H54 (cell line): ENCODE results near the gene THBS3.
A peak's percentile ranks its signal among the peaks of the same experiment; 100 is the strongest.
"Not testable (repeated sequence)": the region's sequence is repeated elsewhere in the genome, so short reads cannot be mapped to it uniquely, and the experiment has no call there.

Experiments
- DNase-seq: peaks from one replicate; pipeline ENCODE4 v3.0.0; 2011; ENCODE audit warnings: low spot score, mixed read lengths; ENCODE audit not compliant: insufficient read length
- FAIRE-seq: peaks from 3 replicates; lab custom pipeline; 2011; peaks lifted over from hg19 to GRCh38; lab: Jason Lieb, UNC
- POLR2A ChIP-seq: IDR thresholded peaks from 2 replicates; pipeline ENCODE4 v1.6.1; 2011; ENCODE audit warnings: low read depth, mild to moderate bottlenecking, low read length

The THBS3 gene

GRCh38 chr1:155193275-155193990 lies 14.3 kb downstream of the THBS3 start:
- no peak for FAIRE-seq
- TF ChIP-seq POLR2A = peak; percentile 46
- peak; percentile 94 for DNase-seq

- DNase-seq = no peak
- FAIRE-seq = no peak
- no peak for TF ChIP-seq POLR2A
These were observed 15.1 kb downstream of the THBS3 start for GRCh38 chr1:155192346-155193274.

GRCh38 chr1:155191904-155192303 lies 15.8 kb downstream of the THBS3 start:
- no peak for DNase-seq
- no peak for TF ChIP-seq POLR2A
- no peak for FAIRE-seq

DNA sequence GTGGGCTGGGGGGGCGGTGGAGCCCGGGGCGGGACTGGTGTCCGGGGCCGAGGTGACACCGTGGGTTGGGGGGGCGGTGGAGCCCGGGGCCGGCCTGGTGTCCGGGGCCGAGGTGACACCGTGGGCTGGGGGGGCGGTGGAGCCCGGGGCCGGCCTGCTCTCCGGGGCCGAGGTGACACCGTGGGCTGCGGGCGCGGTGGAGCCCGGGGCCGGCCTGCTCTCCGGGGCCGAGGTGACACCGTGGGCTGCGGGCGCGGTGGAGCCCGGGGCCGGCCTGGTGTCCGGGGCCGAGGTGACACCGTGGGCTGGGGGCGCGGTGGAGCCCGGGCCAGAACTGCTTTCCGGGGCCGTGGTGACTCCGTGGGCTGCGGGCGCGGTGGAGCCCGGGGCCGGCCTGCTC lies 17.8 kb downstream of the THBS3 start:
- not testable (repeated sequence) for DNase-seq, FAIRE-seq

- TF ChIP-seq POLR2A = no peak
- no peak for FAIRE-seq
- DNase-seq = no peak
These were observed 19.4 kb downstream of the THBS3 start for GRCh38 chr1:155188268-155188667.

GRCh38 chr1:155187456-155187891 lies 20.2 kb downstream of the THBS3 start:
- no peak for DNase-seq
- TF ChIP-seq POLR2A = no peak
- no peak for FAIRE-seq

DNA sequence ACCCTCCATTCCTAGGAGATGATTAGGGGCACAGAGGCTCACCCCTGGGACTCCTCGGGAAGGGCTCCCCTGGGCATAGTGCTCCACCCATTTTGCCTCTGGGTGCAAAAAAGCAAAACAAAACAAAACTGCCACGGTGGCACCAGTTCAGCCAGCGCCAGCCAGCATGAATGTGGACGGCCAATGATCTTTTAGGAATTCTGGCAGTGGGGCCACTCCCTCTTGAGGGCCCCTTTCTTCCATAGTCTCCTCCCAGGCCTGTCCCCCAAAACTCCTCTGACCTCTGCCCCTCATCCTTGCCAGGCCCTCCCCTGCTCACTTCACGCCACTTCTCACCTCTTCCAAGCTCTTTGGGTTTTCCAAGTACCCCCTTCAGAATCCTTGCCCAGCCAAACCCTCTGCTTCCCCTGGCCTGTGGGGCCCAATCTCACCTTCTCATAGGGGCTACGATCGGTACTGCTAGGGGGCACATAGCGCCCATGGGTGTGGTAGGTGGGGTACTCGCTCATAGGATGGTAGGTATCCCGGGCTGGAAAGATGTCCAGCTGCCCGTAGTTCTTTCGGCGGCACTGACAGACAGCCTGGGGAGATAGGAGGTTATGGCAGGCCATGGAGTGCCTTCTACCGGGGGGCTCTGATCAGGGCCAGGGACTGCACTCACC lies 20.8 kb downstream of the THBS3 start:
- FAIRE-seq (no peak), DNase-seq (no peak)
- TF ChIP-seq POLR2A = no peak

GRCh38 chr1:155186067-155186793 lies 21.5 kb downstream of the THBS3 start:
- no peak for TF ChIP-seq POLR2A
- FAIRE-seq (no peak), DNase-seq (no peak)

DNA sequence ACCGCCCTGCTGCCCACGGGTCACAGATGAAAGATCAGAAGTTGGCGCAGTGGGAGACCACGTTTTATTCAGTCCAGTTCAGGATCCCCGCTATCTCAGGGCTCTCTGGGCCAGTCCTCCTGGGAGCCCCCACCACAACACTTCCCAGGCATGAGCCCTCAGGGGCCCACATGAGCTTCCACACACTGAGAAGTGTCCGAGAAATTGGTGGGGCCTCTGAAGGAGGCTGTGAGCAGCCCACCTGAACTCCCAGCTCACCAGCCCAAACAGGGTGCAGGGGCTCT lies 22.0 kb downstream of the THBS3 start:
- no peak for TF ChIP-seq POLR2A
- no peak for FAIRE-seq
- no peak for DNase-seq

DNA sequence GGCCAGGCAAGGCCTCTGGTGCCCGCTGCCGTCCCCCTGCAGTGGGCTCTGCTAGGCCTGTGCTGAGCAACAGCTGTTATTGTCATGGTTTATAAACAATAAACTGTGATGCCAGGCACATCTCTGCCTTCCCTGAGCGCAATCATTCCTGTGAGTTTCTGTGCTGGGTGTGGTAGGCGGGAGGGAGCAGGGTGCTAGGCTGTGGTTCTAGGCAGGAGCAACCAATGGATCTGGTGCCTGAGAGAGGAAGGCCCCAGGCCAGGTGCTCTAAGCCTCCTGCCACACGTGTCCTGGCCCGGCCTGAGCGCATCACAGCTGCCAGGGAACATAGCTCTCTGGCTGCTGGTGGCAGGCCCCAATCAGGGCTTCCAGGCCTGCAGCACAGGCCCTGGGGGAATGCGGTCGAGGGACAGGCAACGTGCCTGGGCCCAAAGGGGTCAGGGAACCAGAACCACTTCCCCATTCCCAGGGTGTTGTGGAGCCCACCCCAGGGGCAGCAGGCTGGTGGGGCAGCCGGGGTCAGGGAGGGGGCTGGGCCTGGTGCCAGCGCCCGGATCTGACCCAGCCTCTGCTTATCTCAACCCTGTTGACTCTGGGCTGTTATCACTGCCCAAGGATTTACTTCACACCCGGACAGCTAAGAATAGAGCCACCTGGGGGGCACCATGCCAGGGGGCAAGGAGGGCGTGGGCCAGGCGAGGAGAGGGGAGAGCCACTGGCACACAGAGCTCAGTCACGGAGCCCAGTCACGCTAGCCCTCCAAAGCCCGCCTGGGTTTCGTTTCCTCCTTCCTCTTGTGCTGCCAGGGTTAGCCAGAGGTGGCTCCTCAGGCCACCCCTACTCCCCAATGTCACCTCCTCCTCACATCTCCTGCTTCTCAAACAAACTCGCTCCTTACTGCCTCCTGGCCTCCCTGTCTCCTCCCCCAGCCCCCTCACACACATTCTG lies 22.6 kb downstream of the THBS3 start:
- no peak for DNase-seq
- FAIRE-seq = no peak

GRCh38 chr1:155184351-155184811 lies 23.3 kb downstream of the THBS3 start:
- no peak for TF ChIP-seq POLR2A
- FAIRE-seq (no peak), DNase-seq (no peak)

More for the DNA sequence above, 22.6 kb downstream of the THBS3 start:
- no peak for TF ChIP-seq POLR2A

DNA sequence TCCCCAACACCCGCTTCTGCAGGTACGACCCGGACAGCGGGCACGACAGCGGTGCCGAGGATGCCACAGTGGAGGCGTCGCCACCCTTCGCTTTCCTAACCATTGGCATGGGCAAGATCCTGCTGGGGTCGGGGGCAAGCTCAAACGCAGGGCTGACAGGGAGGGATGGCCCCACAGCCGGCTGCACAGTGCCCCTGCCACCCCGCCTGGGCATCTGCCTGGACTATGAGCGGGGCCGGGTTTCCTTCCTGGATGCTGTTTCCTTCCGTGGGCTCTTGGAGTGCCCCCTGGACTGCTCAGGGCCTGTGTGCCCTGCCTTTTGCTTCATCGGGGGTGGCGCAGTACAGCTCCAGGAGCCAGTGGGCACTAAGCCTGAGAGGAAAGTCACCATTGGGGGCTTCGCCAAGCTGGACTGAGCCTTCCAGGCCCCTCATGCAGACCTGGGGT lies 23.9 kb downstream of the THBS3 start:
- DNase-seq (no peak), FAIRE-seq (no peak)
- no peak for TF ChIP-seq POLR2A

GRCh38 chr1:155182052-155182550 lies 25.6 kb downstream of the THBS3 start:
- FAIRE-seq = no peak
- no peak for DNase-seq
- TF ChIP-seq POLR2A = no peak
